GM12801 (cell line): ENCODE results near the gene AASDHPPT.

ENCODE experiments used
- TF ChIP-seq, protein P1 (sequence below): IDR thresholded peaks from one replicate; pipeline ENCODE4 v1.5.1; 2011; ENCODE audit warnings: control low read depth; ENCODE audit not compliant: insufficient read length; ENCODE audit errors: extremely low read depth

AASDHPPT gene

DNA sequence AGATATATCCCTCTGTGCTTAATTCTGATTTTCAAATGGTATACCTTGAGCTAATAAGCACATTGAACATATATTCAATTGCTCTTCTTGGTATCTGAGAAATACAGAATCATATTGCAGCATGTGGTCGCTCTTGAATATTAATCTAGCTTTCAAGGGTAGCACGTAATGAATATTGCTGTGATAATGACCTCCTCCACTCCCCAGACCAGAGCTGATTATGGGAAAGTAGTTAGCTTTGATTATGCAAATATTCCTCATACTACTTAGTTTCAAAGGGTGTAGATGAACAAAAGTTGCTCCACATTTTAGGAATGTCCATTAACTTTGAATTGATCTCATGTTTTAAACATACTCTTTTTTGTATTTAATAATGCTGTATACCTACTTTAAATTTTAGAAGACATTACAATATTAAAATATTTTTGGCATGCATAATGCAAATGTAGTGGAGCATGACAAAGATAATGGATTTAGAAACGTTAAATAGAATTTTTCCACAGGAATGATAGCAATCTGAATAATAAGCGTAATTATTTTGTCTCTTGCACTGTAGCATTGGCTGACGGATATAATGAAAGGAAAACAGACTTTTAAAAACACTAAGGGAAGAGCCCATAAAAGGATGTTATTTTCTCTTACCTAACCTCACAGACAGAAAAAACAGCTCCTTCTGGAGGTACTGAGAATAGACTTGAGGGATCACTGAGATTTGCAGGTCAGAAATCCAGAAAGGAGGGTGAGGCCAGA, 27.6 kb upstream of the AASDHPPT start:
- TF ChIP-seq, protein P1, sequence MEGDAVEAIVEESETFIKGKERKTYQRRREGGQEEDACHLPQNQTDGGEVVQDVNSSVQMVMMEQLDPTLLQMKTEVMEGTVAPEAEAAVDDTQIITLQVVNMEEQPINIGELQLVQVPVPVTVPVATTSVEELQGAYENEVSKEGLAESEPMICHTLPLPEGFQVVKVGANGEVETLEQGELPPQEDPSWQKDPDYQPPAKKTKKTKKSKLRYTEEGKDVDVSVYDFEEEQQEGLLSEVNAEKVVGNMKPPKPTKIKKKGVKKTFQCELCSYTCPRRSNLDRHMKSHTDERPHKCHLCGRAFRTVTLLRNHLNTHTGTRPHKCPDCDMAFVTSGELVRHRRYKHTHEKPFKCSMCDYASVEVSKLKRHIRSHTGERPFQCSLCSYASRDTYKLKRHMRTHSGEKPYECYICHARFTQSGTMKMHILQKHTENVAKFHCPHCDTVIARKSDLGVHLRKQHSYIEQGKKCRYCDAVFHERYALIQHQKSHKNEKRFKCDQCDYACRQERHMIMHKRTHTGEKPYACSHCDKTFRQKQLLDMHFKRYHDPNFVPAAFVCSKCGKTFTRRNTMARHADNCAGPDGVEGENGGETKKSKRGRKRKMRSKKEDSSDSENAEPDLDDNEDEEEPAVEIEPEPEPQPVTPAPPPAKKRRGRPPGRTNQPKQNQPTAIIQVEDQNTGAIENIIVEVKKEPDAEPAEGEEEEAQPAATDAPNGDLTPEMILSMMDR: no peak

DNA sequence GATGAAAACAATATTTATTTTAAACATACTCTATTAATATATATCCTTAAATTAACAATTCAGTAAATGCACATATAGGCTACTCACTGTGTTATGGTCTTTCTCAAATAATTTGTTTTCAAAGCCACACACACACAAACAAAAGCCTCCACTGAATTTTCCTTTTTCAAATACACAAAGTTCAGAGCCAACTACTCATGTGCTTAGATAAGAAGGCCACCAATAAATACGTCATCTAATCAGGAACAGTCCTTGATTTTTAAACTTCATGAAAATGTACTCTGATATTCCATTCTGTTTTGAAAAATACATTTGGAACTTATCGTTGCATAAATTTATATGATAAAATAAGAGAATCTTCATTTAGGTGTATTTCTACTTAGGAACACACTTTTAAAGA, 26.4 kb upstream of the AASDHPPT start:
- TF ChIP-seq, protein P1: no peak

DNA sequence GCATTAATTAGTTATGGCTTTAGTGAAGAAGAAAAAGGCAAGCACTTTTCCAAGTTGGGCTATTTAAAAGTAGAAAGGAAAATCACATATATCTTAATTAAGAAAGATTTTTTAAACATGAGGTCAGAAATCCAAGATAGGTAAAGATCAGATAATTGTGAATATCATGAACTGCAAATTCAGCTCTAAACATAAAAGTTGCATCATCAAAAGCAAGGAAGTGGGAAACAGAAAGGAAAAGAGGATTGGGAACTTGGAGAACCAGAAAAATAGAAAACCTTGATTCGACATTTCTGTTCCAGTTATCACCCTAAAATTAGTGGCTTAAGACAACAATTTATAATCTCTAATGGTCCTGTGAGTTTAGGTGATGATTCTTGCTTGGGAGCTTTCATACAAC, 17.8 kb upstream of the AASDHPPT start:
- TF ChIP-seq, protein P1: no peak

DNA sequence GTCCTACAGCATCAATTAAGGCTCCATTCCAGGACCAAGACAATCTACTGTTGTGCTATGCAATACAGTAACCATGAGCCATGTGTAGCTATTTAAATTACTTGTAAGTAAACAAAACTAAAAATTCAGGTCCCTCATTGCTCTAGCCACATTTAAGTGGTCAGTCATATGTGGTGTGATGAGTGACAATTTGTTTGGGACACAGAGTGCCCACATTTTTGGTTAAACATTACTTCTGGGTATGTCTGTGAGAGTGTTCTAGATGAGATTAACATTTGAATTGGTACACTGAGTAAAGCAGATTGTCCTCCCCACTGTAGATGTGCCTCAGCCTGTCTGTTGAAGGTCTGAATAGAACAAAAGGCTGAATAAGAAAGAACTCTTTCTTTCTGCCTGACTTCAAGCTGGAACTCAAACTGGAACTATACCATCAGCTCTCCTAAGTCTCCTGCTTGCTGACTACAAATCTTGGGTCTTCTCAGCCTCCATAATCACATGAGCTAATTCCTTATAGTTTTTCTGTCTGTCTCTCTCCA, 16.1 kb upstream of the AASDHPPT start:
- TF ChIP-seq, protein P1: no peak

DNA sequence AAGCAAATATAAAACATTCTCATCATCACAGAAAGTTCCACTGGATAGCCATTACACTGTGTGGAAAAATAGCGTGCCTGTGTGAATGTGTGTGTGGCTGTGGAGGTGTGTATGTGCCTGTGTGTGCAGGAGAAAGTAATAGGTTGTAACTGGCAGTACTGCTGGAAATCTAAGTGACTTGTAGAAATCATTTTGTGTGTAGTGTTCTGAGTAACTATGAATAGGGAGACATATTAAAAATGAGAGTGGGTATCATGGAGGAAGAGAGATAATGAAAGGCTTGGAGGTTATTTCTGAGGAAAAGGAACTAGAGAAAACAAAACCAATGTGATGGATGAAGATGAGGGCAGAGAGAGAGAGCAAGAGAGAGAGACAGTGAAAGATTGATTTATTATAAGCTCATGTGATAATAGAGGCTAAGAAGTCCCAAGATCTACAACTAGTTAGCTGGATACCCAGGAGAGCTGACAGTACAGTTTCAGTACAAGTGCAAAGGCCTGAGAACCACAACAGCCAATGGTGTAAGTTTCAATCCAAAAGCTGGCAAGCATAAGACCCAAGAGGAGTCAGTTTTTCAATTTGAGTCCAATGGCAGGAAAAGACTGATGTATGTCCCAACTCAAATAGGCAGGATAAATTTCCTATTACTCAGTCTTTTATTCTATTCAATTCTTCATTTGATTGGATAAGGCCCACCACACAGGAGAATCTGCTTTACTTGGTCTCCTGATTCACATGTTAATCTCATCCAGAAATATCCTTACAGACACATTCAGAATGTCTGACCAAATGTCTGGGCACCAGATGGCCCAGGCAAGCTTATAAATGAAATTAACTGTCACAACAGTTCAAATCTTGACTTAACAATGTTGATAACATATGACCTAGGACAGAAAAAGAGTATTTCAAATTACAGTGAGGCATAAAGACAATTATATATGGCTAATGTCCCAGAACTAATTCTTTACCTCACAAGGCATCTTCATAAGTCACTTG, 15.2 kb upstream of the AASDHPPT start:
- TF ChIP-seq, protein P1: no peak

DNA sequence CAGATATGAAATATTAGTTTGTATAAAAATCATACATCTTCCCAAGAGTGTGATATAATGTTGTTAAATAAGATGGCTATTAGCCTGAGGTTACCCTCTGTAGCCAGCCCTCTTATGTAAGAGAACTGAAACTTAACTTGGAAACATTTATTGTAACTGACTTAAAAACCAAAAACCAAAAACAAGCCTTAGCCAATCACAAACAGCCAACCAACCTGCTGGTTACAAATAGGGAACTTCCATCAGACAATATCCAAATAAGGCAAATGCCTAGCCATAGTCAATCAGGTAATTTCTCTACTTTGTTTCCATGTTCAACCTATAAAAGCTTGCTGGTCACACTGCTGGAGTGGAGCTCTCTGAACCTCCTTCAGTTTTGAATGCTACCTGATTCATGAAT, 14.5 kb upstream of the AASDHPPT start:
- TF ChIP-seq, protein P1: no peak

DNA sequence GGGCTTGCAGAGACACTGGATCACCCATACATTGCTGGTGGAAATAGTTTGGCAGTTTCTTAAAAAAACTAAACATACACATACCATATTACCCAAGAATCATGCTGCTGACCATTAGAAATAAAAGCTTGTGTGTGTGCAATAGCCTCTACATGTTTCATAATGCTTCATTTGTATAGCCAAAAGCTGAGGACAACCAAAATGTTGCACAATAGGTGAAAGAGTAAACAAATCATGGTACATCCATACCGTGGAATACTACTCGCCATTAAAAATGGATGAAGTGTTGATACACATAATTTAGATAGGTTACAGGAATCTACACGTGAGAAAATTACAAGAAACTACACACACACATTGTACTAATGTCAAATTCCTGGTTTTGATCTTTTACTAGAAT, 6.9 kb upstream of the AASDHPPT start:
- TF ChIP-seq, protein P1: no peak
